Endothelial cell of umbilical vein (primary cell): Measurements from ENCODE around the gene ZNF660. TPM values are rescaled to one million over a fixed set of nuclear protein-coding genes. Genes with fewer than 3 reads are reported as not detected.

ENCODE experiments used
- BruUV-seq: library from RNA; stranded (reverse); fragments of 400-500 nt; replicated peaks from 2 replicates; lab custom pipeline; 2021; lab: Mats Ljungman, UMichigan
- CTCF ChIA-PET: fragments of 300-600, 350-600 bp; sonication (Branson Sonifier 250); formaldehyde crosslinking; loops from one replicate; lab custom pipeline; 2021; ENCODE audit warnings: antibody characterized with exemption, inconsistent platforms; lab: Charles Lee
- POLR2A ChIA-PET: fragments of 300-600, 350-600 bp; sonication (Branson Sonifier 250); formaldehyde crosslinking; loops from one replicate; lab custom pipeline; 2021; ENCODE audit warnings: antibody characterized with exemption, inconsistent platforms; lab: Charles Lee
- DNase-seq: peaks from one replicate; pipeline ENCODE4 v3.0.0-alpha.2; 2011; ENCODE audit warnings: low read depth, low spot score
- FAIRE-seq: peaks from 2 replicates; lab custom pipeline; 2011; peaks lifted over from hg19 to GRCh38; lab: Jason Lieb, UNC
- H2AFZ ChIP-seq: 2 replicates; pipeline ENCODE4 v1.6.0; 2012; ENCODE audit warnings: low read depth, low read length, control low read depth, inconsistent platforms
- H3K27ac ChIP-seq: 2 replicates; pipeline ENCODE4 v1.5.1; 2011; ENCODE audit warnings: low read depth, mild to moderate bottlenecking, control low read depth, low read length, moderate library complexity; ENCODE audit not compliant: insufficient read depth
- H3K27me3 ChIP-seq, 2 experiments: 2 replicates each; pipeline versions ENCODE4 v1.6.0 to v1.6.1; 2011; ENCODE audit warnings: low read length in 2 of 2, mixed read lengths in 1 of 2; ENCODE audit not compliant: control insufficient read depth in 2 of 2, insufficient read depth in 2 of 2
- H3K36me3 ChIP-seq, 2 experiments: 2 replicates in 1 of 2; 3 replicates in 1 of 2; pipeline ENCODE4 v1.5.1; 2011; ENCODE audit warnings: low read length in 2 of 2, mild to moderate bottlenecking in 1 of 2, moderate library complexity in 1 of 2; ENCODE audit not compliant: control insufficient read depth in 2 of 2, insufficient read depth in 2 of 2; ENCODE audit errors: extremely low read depth in 1 of 2
- H3K4me1 ChIP-seq: 3 replicates; pipeline ENCODE4 v1.5.1; 2011; ENCODE audit warnings: mild to moderate bottlenecking, low read length; ENCODE audit not compliant: control insufficient read depth, insufficient read depth; ENCODE audit errors: extremely low read depth
- H3K4me2 ChIP-seq: 2 replicates; pipeline ENCODE4 v1.6.1; 2011; ENCODE audit warnings: low read length, control low read depth, mixed read lengths; ENCODE audit not compliant: insufficient read depth
- H3K4me3 ChIP-seq, 3 experiments: fragments of 200-600 bp in 1 of 3; sonication (generic), shearing (Covaris generic) in 1 of 3; replicated peaks in 1 of 3; 2 replicates each; pipeline ENCODE4 v1.5.1; 2011 to 2016; ENCODE audit warnings: control low read depth in 3 of 3, low read length in 3 of 3, mild to moderate bottlenecking in 2 of 3, inconsistent platforms in 1 of 3, low read depth in 1 of 3, moderate library complexity in 1 of 3; ENCODE audit not compliant: insufficient read depth in 1 of 3
- H3K79me2 ChIP-seq: 2 replicates; pipeline ENCODE4 v1.6.0; 2012; ENCODE audit warnings: low read length, inconsistent platforms; ENCODE audit not compliant: control insufficient read depth, insufficient read depth
- H3K9ac ChIP-seq: replicated peaks from 2 replicates; pipeline ENCODE3; 2011; ENCODE audit warnings: low read length, control low read depth; ENCODE audit not compliant: insufficient read depth; ENCODE audit errors: extremely low read depth
- H3K9me1 ChIP-seq: replicated peaks from 3 replicates; pipeline ENCODE4 v1.6.0; 2011; ENCODE audit warnings: mild to moderate bottlenecking, low read length; ENCODE audit not compliant: control insufficient read depth, insufficient read depth; ENCODE audit errors: extremely low read depth
- H3K9me3 ChIP-seq: replicated peaks from 2 replicates; pipeline ENCODE4 v1.5.1; 2012; ENCODE audit warnings: low read length, inconsistent platforms; ENCODE audit not compliant: control insufficient read depth, insufficient read depth
- H4K20me1 ChIP-seq: replicated peaks from 2 replicates; pipeline ENCODE3; 2011; ENCODE audit warnings: mild to moderate bottlenecking, low read length; ENCODE audit not compliant: control insufficient read depth, insufficient read depth; ENCODE audit errors: extremely low read depth
- CTCF ChIP-seq, 2 donors: IDR thresholded peaks; 1 replicate in 1 of 2; 2 replicates in 1 of 2; pipeline ENCODE4 v1.5.1; 2011; ENCODE audit warnings: low read length in 2 of 2, mild to moderate bottlenecking in 2 of 2, moderate library complexity in 2 of 2, control low read depth in 1 of 2, inconsistent platforms in 1 of 2, low read depth in 1 of 2; ENCODE audit not compliant: insufficient read depth in 1 of 2; ENCODE audit errors: extremely low read depth in 1 of 2
- EZH2 ChIP-seq: IDR thresholded peaks from 2 replicates; pipeline ENCODE4 v1.6.1; 2012; ENCODE audit warnings: borderline replicate concordance, low read depth, mild to moderate bottlenecking, moderate library complexity, low read length, inconsistent platforms; ENCODE audit not compliant: severe bottlenecking
- FOS ChIP-seq: IDR thresholded peaks from 2 replicates; pipeline ENCODE4 v1.6.1; 2011; ENCODE audit warnings: mild to moderate bottlenecking, low read length, moderate library complexity, borderline replicate concordance; ENCODE audit not compliant: insufficient read depth
- GATA2 ChIP-seq: IDR thresholded peaks from 2 replicates; pipeline ENCODE4 v1.7.0; 2011; ENCODE audit warnings: low read depth, mild to moderate bottlenecking, moderate library complexity, mixed read lengths, low read length; ENCODE audit not compliant: insufficient read length, insufficient read depth
- JUN ChIP-seq: IDR thresholded peaks from 2 replicates; pipeline ENCODE4 v1.6.1; 2011; ENCODE audit warnings: borderline replicate concordance, low read depth; ENCODE audit not compliant: insufficient read length, insufficient read depth
- MAX ChIP-seq: IDR thresholded peaks from 2 replicates; pipeline ENCODE4 v1.6.1; 2011; ENCODE audit not compliant: insufficient read depth, insufficient read length
- MYC ChIP-seq: IDR thresholded peaks from one replicate; pipeline ENCODE4 v1.6.1; 2011; ENCODE audit warnings: mild to moderate bottlenecking, low read depth, low read length
- POLR2AphosphoS5 ChIP-seq: IDR thresholded peaks from 2 replicates; pipeline ENCODE4 v1.6.1; 2012; ENCODE audit warnings: low read depth, mild to moderate bottlenecking, control low read depth, low read length, moderate library complexity; ENCODE audit not compliant: insufficient read depth
- dilution Hi-C: fragments of 300-500 bp; cut with MboI; formaldehyde crosslinking; loops from one replicate; pipeline ENCODE4 v1.15.0; 2019; ENCODE audit warnings: low sequenced_read_pairs; ENCODE audit not compliant: extremely low pct_ligation_motif_present
- intact Hi-C: fragments of 100-400 bp; cut with micrococcal nuclease; formaldehyde crosslinking; loops from one replicate; pipeline ENCODE4 v1.10.0; 2022
- polyA plus RNA-seq, 4 experiments: library from polyadenylated mRNA; depleted of rRNA in 3 of 4; stranded (reverse) in 3 of 4; unstranded in 1 of 4; fragments of >200 nt; gene quantifications; 2 replicates each; pipeline versions ENCODE4 v1.2.1 to v1.2.3, GENCODE V29; 2011 to 2012; ENCODE audit warnings: missing spikeins in 1 of 4
- total RNA-seq: library from RNA; stranded (reverse); gene quantifications from 2 replicates; pipeline ENCODE4 v1.2.3, GENCODE V29; 2021

Gene ZNF660
- total and polyA plus RNA-seq, 2 donors (not counting 3 experiments of a cell fraction or from before 2014, with no cell fraction given): 0.44 to 1.5 TPM

- no peak overlapping the region for H3K27ac ChIP-seq
- H3K4me2 ChIP-seq: no peak overlapping the region
- no peaks in the 10 kb centered on the region for H3K9me1 ChIP-seq
- no peaks in the 10 kb centered on the region for H3K27me3 ChIP-seq
- FAIRE-seq (no peak), DNase-seq (no peak)
- no peaks in the 10 kb centered on the region for H3K9me3 ChIP-seq
- H3K4me1 ChIP-seq: peaks cover 4% of the 10 kb centered on the region
- H2AFZ ChIP-seq: no peak overlapping the region
- dilution Hi-C loops (no loop called here), intact Hi-C loops (loop anchor here (10.0 kb wide), 2 partner anchors 114 to 304 kb away; no protein-coding TSS in a partner anchor)
- no peaks in the 10 kb centered on the region for H4K20me1 ChIP-seq
- ChIA-PET CTCF (interaction anchor here (1.0 kb wide), 1 partner anchor 9 kb away, joined by 3 read pairs; no protein-coding TSS in a partner anchor), POLR2A (no interaction called here)
- H3K9ac ChIP-seq: no peak overlapping the region
- no TSS peak for BruUV-seq
- no peak overlapping the region for H3K4me3 ChIP-seq
- H3K36me3 ChIP-seq: peaks cover 3 to 18% of the 10 kb centered on the region in 2 experiments
- H3K79me2 ChIP-seq: peaks cover 3% of the 10 kb centered on the region
- TF ChIP-seq GATA2 (no peak), JUN (no peak), EZH2 (no peak), CTCF (IDR thresholded peaks at IDR 0.05; ENCODE audit: extremely low read depth in 1 of 2, insufficient read depth in 1 of 2, low read depth in 1 of 2, low read length in 2 of 2) (no peak)
Measured at GRCh38 chr3:44628716-44629115, 44.0 kb downstream of the ZNF660 start.

GRCh38 chr3:44632193-44632592 lies 47.4 kb downstream of the ZNF660 start:
- POLR2A ChIA-PET: interaction anchor here (0.6 kb wide), 1 partner anchor 354 kb away, joined by 3 read pairs; no protein-coding TSS in a partner anchor
- H3K9me1 ChIP-seq: no peaks in the 10 kb centered on the region
- peaks cover 3 to 18% of the 10 kb centered on the region in 2 experiments for H3K36me3 ChIP-seq
- no peaks in the 10 kb centered on the region for H3K4me1 ChIP-seq
- FAIRE-seq: no peak
- no peak overlapping the region for H3K4me2 ChIP-seq
- H3K9me3 ChIP-seq: no peaks in the 10 kb centered on the region
- no peaks in the 10 kb centered on the region for H3K27me3 ChIP-seq
- H3K27ac ChIP-seq: no peak overlapping the region
- H3K9ac ChIP-seq: no peak overlapping the region
- no peak for DNase-seq
- intact Hi-C loops: no loop called here
- no peaks in the 10 kb centered on the region for H4K20me1 ChIP-seq
- no TSS peak for BruUV-seq
- CTCF ChIA-PET: no interaction called here
- no peak for TF ChIP-seq MYC
- no peak for TF ChIP-seq MAX
- no peak for TF ChIP-seq JUN
- TF ChIP-seq FOS: no peak
- TF ChIP-seq CTCF (IDR thresholded peaks at IDR 0.05; ENCODE audit: extremely low read depth in 1 of 2, insufficient read depth in 1 of 2, low read depth in 1 of 2, low read length in 2 of 2): no peak
- TF ChIP-seq GATA2: no peak
- no peak for TF ChIP-seq POLR2AphosphoS5
- no peak for TF ChIP-seq EZH2
- no peak overlapping the region for H2AFZ ChIP-seq
- H3K79me2 ChIP-seq: no peaks in the 10 kb centered on the region
- H3K4me3 ChIP-seq: no peak overlapping the region
- dilution Hi-C loops: no loop called here
